ENCODE data around the gene ALPP. TPM values are rescaled to one million over a fixed set of nuclear protein-coding genes. Genes with fewer than 3 reads are reported as not detected.

The ALPP gene
- total RNA-seq, 1 donor from 2014 or later, result not detected

GRCh38 chr2:232431705-232432590 is 53.4 kb downstream of the ALPP start:
- H3K9me3 Mint-ChIP-seq, result no peaks in the 10 kb centered on the region
- Histone ChIP-seq H3K9ac (no peak overlapping the region), H3K27ac (no peak overlapping the region), H3K27me3 (no peaks in the 10 kb centered on the region), H3K4me3 (no peak overlapping the region), H3K36me3 (no peaks in the 10 kb centered on the region), H3F3A (ENCODE audit: low read depth) (no peaks in the 10 kb centered on the region), H3K4me2 (no peak overlapping the region), H3K4me1 (no peaks in the 10 kb centered on the region), H2AFZ (replicated peaks) (peak overlapping the region; percentile 45), H4K20me1 (ENCODE audit: low read depth) (no peaks in the 10 kb centered on the region), H3K79me2 (ENCODE audit: low read depth) (no peaks in the 10 kb centered on the region), H3K9me3 (ENCODE audit: low read depth) (no peaks in the 10 kb centered on the region)
- H3K27me3 Mint-ChIP-seq (ENCODE audit: insufficient read depth, low read depth), result peaks cover 7% of the 10 kb centered on the region
- H3K4me1 Mint-ChIP-seq, result peaks cover 3% of the 10 kb centered on the region
- H3K4me3 Mint-ChIP-seq, result no peak overlapping the region
- H3K36me3 Mint-ChIP-seq, result no peaks in the 10 kb centered on the region
- no peak overlapping the region for H3K27ac Mint-ChIP-seq
- TF ChIP-seq EZH2phosphoT487 (IDR thresholded peaks at IDR 0.05) (no peak), EZH2 (IDR thresholded peaks at IDR 0.05) (no peak)
- TF ChIP-seq, protein P1, sequence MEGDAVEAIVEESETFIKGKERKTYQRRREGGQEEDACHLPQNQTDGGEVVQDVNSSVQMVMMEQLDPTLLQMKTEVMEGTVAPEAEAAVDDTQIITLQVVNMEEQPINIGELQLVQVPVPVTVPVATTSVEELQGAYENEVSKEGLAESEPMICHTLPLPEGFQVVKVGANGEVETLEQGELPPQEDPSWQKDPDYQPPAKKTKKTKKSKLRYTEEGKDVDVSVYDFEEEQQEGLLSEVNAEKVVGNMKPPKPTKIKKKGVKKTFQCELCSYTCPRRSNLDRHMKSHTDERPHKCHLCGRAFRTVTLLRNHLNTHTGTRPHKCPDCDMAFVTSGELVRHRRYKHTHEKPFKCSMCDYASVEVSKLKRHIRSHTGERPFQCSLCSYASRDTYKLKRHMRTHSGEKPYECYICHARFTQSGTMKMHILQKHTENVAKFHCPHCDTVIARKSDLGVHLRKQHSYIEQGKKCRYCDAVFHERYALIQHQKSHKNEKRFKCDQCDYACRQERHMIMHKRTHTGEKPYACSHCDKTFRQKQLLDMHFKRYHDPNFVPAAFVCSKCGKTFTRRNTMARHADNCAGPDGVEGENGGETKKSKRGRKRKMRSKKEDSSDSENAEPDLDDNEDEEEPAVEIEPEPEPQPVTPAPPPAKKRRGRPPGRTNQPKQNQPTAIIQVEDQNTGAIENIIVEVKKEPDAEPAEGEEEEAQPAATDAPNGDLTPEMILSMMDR (IDR thresholded peaks at IDR 0.05), result no peak
- no peak for DNase-seq (ENCODE audit: low spot score)

Small RNA genes lying within 50 kb of the gene (small RNA-seq; reads per million reads assigned to genes)
- not detected for gene AC068134.3
- gene AC068134.4, result not detected

Other genes starting within 250 kb of the ALPP start
- gene ALPG, start 28.1 kb downstream of the ALPP start, total RNA-seq (ENCODE audit: low replicate concordance), result not detected in 2 replicates
- not detected in 2 replicates for gene ALPI, start 77.4 kb downstream of the ALPP start, total RNA-seq (ENCODE audit: low replicate concordance)
- 0.84 and 3.8 TPM in 2 replicates for gene ECEL1, start 109.1 kb downstream of the ALPP start, total RNA-seq (ENCODE audit: low replicate concordance)
- gene PRSS56, start 141.6 kb downstream of the ALPP start, total RNA-seq (ENCODE audit: low replicate concordance), result not detected in 2 replicates
- 0.19 TPM in 1 of 2 replicates, not detected in the other for gene CHRND, start 147.4 kb downstream of the ALPP start, total RNA-seq (ENCODE audit: low replicate concordance)
- not detected in 2 replicates for gene CHRNG, start 160.9 kb downstream of the ALPP start, total RNA-seq (ENCODE audit: low replicate concordance)
- 12.2 and 14.6 TPM in 2 replicates for gene TIGD1, start 171.8 kb downstream of the ALPP start, total RNA-seq (ENCODE audit: low replicate concordance)
- gene EIF4E2, start 171.9 kb downstream of the ALPP start, total RNA-seq (ENCODE audit: low replicate concordance), result 72.5 and 97.0 TPM in 2 replicates

All from neural progenitor cell (in vitro differentiated cells).